ENCODE results near the gene FMOD.

The FMOD gene

GRCh38 chr1:203360547-203361185 is 9.7 kb upstream of the FMOD start:
- DNase-seq, result no peak

GRCh38 chr1:203359010-203359571 is 8.2 kb upstream of the FMOD start:
- no peak for DNase-seq

GRCh38 chr1:203354246-203354645 is 3.3 kb upstream of the FMOD start:
- no peak for DNase-seq

GRCh38 chr1:203353486-203353885 is 2.6 kb upstream of the FMOD start:
- no peak for DNase-seq

GRCh38 chr1:203349773-203350524 is 973 bp downstream of the FMOD start:
- no peak for DNase-seq

GRCh38 chr1:203349166-203349565 is 1.8 kb downstream of the FMOD start:
- DNase-seq, result no peak

- DNase-seq, result no peak
Observed at GRCh38 chr1:203346769-203347102, 4.2 kb downstream of the FMOD start.

- no peak for DNase-seq
Observed at GRCh38 chr1:203346060-203346768, 4.7 kb downstream of the FMOD start.

GRCh38 chr1:203343956-203344754 is 6.8 kb downstream of the FMOD start:
- no peak for DNase-seq

- DNase-seq, result peak; percentile 96
Observed at GRCh38 chr1:203342192-203342940, 8.6 kb downstream of the FMOD start.

- DNase-seq, result peak; percentile 97
Observed at GRCh38 chr1:203340112-203340790, 10.7 kb downstream of the FMOD start.

- DNase-seq, result peak; percentile 85
Observed at GRCh38 chr1:203338335-203339036, 12.4 kb downstream of the FMOD start.

- DNase-seq, result no peak
Observed at GRCh38 chr1:203336097-203336496, 14.8 kb downstream of the FMOD start.

GRCh38 chr1:203335503-203335902 is 15.4 kb downstream of the FMOD start:
- DNase-seq, result no peak

- no peak for DNase-seq
Observed at GRCh38 chr1:203331224-203331623, 19.7 kb downstream of the FMOD start.

- DNase-seq, result peak; percentile 47
Observed at GRCh38 chr1:203328714-203329122, 22.2 kb downstream of the FMOD start.

GRCh38 chr1:203327684-203328457 is 23.1 kb downstream of the FMOD start:
- peak; percentile 99 for DNase-seq

GRCh38 chr1:203326830-203327683 is 23.9 kb downstream of the FMOD start:
- peak; percentile 99 for DNase-seq

Measured in NCI-H82 (cell line).